HG02678 (cell line): ENCODE measurements around the gene HOXA3.

Experiments used
- ATAC-seq: cut with Tn5 transposase; IDR thresholded peaks from one replicate; pipeline ENCODE4 v1.9.1; 2021; ENCODE audit warnings: mild to moderate bottlenecking, moderate library complexity; ENCODE audit not compliant: unreplicated experiment

HOXA3 gene

GRCh38 chr7:27064159-27064558 is 88.2 kb downstream of the HOXA3 start:
- no peak for ATAC-seq

- no peak for ATAC-seq
Measured at GRCh38 chr7:27062946-27063345, 89.4 kb downstream of the HOXA3 start.
